IPS-20b (cell line): ENCODE data around the gene LNX1.
A peak's percentile ranks its signal among the peaks of the same experiment; 100 is the strongest.

Experiments
- H3K27ac ChIP-seq: one replicate; pipeline ENCODE4 v1.5.1; 2013; ENCODE audit warnings: low read length
- H3K27me3 ChIP-seq: 2 replicates; pipeline ENCODE4 v1.6.1; 2013; ENCODE audit warnings: mild to moderate bottlenecking, low read length, inconsistent platforms; ENCODE audit not compliant: insufficient read depth
- H3K36me3 ChIP-seq: 2 replicates; pipeline ENCODE4 v1.6.1; 2013; ENCODE audit warnings: low read depth, mild to moderate bottlenecking, inconsistent platforms, low read length, moderate library complexity; ENCODE audit not compliant: insufficient read depth
- H3K4me1 ChIP-seq: 2 replicates; pipeline ENCODE4 v1.6.1; 2013; ENCODE audit warnings: mild to moderate bottlenecking, control low read depth, inconsistent platforms, low read length, moderate library complexity; ENCODE audit not compliant: insufficient read depth
- H3K4me3 ChIP-seq: 2 replicates; pipeline ENCODE4 v1.5.1; 2013; ENCODE audit warnings: mild to moderate bottlenecking, low read length, inconsistent platforms
- H3K9ac ChIP-seq: 2 replicates; pipeline ENCODE4 v1.6.1; 2013; ENCODE audit warnings: low read depth, mild to moderate bottlenecking, inconsistent platforms, low read length, moderate library complexity
- H3K9me3 ChIP-seq: 2 replicates; pipeline ENCODE4 v1.6.1; 2013; ENCODE audit warnings: mild to moderate bottlenecking, low read depth, low read length, inconsistent platforms; ENCODE audit not compliant: insufficient read depth

The LNX1 gene

GRCh38 chr4:53545942-53546581 lies 45.2 kb downstream of the LNX1 start:
- Histone ChIP-seq H3K36me3 (no peaks in the 10 kb centered on the region), H3K9ac (no peak overlapping the region), H3K9me3 (no peaks in the 10 kb centered on the region), H3K4me1 (peaks cover 2% of the 10 kb centered on the region; the same call in 1 of the 2 replicates), H3K27ac (no peak overlapping the region), H3K27me3 (no peaks in the 10 kb centered on the region), H3K4me3 (no peak overlapping the region)

DNA sequence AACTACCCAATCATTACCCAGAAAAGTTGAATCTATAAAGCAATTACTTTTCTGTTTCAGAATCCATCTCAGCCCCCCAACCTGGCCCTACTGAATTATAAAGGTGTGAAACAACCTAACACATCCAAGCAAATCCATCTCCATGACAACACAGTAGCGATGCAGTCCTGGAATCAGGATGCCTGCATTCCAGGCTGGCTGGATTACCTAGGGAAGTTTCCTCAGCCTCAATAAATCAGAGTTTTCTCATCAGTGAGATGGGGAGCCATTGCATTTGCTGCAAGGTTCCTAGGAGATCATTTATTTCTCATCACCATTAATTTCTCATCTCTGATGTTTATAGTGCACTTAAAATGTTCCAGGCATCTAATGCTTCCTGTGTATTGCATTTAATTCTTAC lies 46.0 kb downstream of the LNX1 start:
- H3K4me1 ChIP-seq = peaks cover 2% of the 10 kb centered on the region; the same call in 1 of the 2 replicates
- H3K9me3 ChIP-seq = no peaks in the 10 kb centered on the region
- H3K4me3 ChIP-seq = no peak overlapping the region
- H3K9ac ChIP-seq = no peak overlapping the region
- H3K36me3 ChIP-seq = no peaks in the 10 kb centered on the region
- H3K27ac ChIP-seq = no peak overlapping the region
- H3K27me3 ChIP-seq = no peaks in the 10 kb centered on the region

DNA sequence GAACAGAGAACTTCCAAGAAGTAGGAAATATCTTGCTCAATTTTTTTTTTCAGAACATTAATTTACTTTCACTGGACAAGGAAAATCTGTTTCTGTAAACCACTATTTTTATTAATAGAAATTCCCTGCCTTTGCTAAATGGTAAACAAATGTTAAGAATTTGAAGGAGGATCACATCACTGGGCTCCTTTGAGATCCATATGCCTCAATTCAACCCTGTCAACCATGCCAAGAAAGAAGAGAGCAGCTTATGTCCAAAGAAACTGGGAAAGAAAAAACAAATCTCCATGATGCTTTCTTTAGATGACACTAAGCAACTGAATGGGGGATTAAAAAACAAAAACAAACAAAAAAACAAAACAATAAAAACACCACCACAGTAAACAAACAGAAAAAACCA lies 47.7 kb downstream of the LNX1 start:
- Histone ChIP-seq H3K9ac (no peak overlapping the region), H3K36me3 (no peaks in the 10 kb centered on the region), H3K9me3 (no peaks in the 10 kb centered on the region), H3K4me1 (peaks cover 2% of the 10 kb centered on the region; the same call in 1 of the 2 replicates), H3K27me3 (peaks cover 10% of the 10 kb centered on the region; the same call in 1 of the 2 replicates), H3K4me3 (no peak overlapping the region), H3K27ac (no peak overlapping the region)

DNA sequence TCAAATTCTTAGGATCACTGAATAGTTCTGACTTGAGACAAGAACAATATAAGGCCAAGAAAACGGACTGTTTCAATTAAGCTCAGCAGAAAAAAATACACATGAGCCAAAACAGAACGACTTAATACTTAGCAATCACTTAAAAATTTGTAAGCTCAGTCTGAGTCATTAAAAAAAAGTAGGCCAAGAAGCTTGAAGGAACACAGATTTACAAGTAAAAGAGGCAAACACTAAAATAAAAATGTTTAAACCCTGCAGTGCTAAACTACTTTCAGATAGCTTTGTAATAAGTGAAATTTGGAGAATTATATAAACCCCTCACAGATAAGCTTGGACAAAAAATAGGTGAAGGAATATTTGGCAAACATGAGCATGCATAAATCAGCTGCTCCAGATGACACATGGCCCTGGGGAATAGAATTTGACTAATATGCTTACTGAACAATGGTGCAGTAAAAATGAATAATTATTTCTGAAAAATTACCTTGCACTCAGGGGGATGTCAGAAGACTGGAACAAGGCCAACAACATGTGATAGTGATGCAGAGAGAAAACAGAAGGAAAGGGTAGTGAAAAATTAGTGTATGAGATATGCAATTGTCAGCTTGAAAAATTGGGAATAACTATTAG lies 49.6 kb downstream of the LNX1 start:
- no peak overlapping the region for H3K27ac ChIP-seq
- no peaks in the 10 kb centered on the region for H3K9me3 ChIP-seq
- no peak overlapping the region for H3K9ac ChIP-seq
- H3K27me3 ChIP-seq = peaks cover 10% of the 10 kb centered on the region; the same call in 1 of the 2 replicates
- H3K4me3 ChIP-seq = no peak overlapping the region
- H3K4me1 ChIP-seq = peaks cover 6% of the 10 kb centered on the region
- no peaks in the 10 kb centered on the region for H3K36me3 ChIP-seq

DNA sequence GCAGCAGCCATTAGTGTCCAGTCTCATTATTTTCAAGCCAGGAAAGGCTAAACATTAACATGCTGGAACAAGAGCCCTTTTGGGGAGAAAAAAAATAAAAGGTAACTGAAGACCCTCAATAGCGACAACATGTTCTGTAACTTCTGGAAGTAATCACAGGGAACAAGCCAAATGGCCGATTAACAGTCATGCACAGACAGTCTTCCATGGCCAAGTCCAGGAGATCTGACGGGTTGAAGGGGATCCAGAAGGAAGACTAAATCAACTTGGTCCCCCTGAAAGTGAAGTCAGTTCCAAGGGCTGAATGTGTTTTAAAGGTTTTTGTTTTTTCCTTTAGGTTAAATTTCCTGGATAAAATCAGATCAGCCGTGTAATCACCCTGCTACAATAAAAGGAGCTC lies 52.5 kb downstream of the LNX1 start:
- Histone ChIP-seq H3K36me3 (no peaks in the 10 kb centered on the region), H3K4me3 (no peak overlapping the region), H3K4me1 (peaks cover 3% of the 10 kb centered on the region; the same call in 1 of the 2 replicates), H3K9ac (no peak overlapping the region), H3K27me3 (peaks cover 10% of the 10 kb centered on the region; the same call in 1 of the 2 replicates), H3K27ac (no peak overlapping the region), H3K9me3 (no peaks in the 10 kb centered on the region)

- H3K9ac ChIP-seq = no peak overlapping the region
- H3K4me3 ChIP-seq = no peak overlapping the region
- H3K27me3 ChIP-seq = peaks cover 10% of the 10 kb centered on the region; the same call in 1 of the 2 replicates
- no peak overlapping the region for H3K27ac ChIP-seq
- no peaks in the 10 kb centered on the region for H3K36me3 ChIP-seq
- peaks cover 8% of the 10 kb centered on the region for H3K4me1 ChIP-seq
- no peaks in the 10 kb centered on the region for H3K9me3 ChIP-seq
These were observed 53.7 kb downstream of the LNX1 start for GRCh38 chr4:53537606-53538005.

DNA sequence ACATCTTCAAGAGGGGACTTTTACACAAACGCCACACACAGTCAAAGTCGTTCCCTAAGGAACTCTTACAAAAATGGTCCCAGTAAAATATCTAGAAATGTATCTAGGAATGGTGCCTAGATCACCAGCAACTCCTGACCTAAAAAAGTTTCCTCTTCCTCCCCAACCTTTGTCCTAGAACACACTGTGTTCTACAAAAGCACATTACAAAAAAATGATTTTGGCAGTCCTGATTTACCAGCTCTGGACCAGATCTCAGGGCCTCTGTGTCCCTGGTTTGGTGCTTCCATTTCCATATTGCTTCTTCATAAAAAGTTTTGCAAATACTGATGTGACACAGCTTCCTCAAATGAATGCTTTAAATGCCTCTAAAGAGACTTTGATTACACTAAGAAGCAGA lies 55.0 kb downstream of the LNX1 start:
- no peak overlapping the region for H3K9ac ChIP-seq
- no peaks in the 10 kb centered on the region for H3K9me3 ChIP-seq
- H3K27ac ChIP-seq = no peak overlapping the region
- peaks cover 10% of the 10 kb centered on the region; the same call in 1 of the 2 replicates for H3K27me3 ChIP-seq
- peaks cover 18% of the 10 kb centered on the region for H3K4me1 ChIP-seq
- no peaks in the 10 kb centered on the region for H3K36me3 ChIP-seq
- H3K4me3 ChIP-seq = no peak overlapping the region

- Histone ChIP-seq H3K27me3 (peaks cover 10% of the 10 kb centered on the region; the same call in 1 of the 2 replicates), H3K36me3 (no peaks in the 10 kb centered on the region), H3K9ac (no peak overlapping the region), H3K4me3 (no peak overlapping the region), H3K4me1 (peaks cover 24% of the 10 kb centered on the region), H3K9me3 (no peaks in the 10 kb centered on the region), H3K27ac (no peak overlapping the region)
These were observed 55.7 kb downstream of the LNX1 start for GRCh38 chr4:53535567-53535966.

- peaks cover 6% of the 10 kb centered on the region; the same call in 1 of the 2 replicates for H3K27me3 ChIP-seq
- H3K4me1 ChIP-seq = peaks cover 24% of the 10 kb centered on the region
- H3K4me3 ChIP-seq = no peak overlapping the region
- H3K27ac ChIP-seq = no peak overlapping the region
- no peaks in the 10 kb centered on the region for H3K9me3 ChIP-seq
- H3K36me3 ChIP-seq = no peaks in the 10 kb centered on the region
- no peak overlapping the region for H3K9ac ChIP-seq
These were observed 56.6 kb downstream of the LNX1 start for GRCh38 chr4:53534684-53535083.

DNA sequence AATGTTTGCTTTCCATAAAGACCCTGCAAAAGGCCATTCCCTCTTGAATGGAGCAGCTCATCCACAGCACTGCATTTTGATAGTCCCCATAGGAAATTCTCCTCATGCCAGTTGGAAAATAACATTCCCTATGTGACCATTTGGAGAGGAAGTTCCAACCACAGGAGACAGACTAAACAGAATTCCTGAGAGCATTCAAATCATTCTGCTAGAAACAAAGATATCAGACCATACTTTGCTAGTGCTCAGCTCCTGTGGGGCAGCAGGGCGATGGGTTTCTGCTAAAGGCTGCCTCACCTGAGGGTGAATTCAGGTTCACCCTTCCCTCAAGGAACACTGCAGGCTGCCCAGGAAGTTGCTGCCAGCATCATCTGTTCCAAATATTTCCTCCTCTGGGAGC lies 58.8 kb downstream of the LNX1 start:
- Histone ChIP-seq H3K4me1 (peaks cover 23% of the 10 kb centered on the region), H3K27me3 (no peaks in the 10 kb centered on the region), H3K9ac (no peak overlapping the region), H3K27ac (no peak overlapping the region), H3K9me3 (no peaks in the 10 kb centered on the region), H3K36me3 (no peaks in the 10 kb centered on the region), H3K4me3 (no peak overlapping the region)

GRCh38 chr4:53531585-53532224 lies 59.6 kb downstream of the LNX1 start:
- no peaks in the 10 kb centered on the region for H3K9me3 ChIP-seq
- no peak overlapping the region for H3K27ac ChIP-seq
- H3K9ac ChIP-seq = no peak overlapping the region
- peaks cover 23% of the 10 kb centered on the region for H3K4me1 ChIP-seq
- H3K4me3 ChIP-seq = peak overlapping the region; percentile 10; the same call in 1 of the 2 replicates
- H3K27me3 ChIP-seq = no peaks in the 10 kb centered on the region
- H3K36me3 ChIP-seq = no peaks in the 10 kb centered on the region

- Histone ChIP-seq H3K36me3 (no peaks in the 10 kb centered on the region), H3K9me3 (no peaks in the 10 kb centered on the region), H3K4me3 (no peak overlapping the region), H3K27me3 (no peaks in the 10 kb centered on the region), H3K9ac (no peak overlapping the region), H3K4me1 (peaks cover 23% of the 10 kb centered on the region), H3K27ac (no peak overlapping the region)
These were observed 62.3 kb downstream of the LNX1 start for GRCh38 chr4:53529025-53529424.
